Measurements from ENCODE around the gene TENT5C.

The TENT5C gene

GRCh38 chr1:117573386-117574023 is 32.3 kb upstream of the TENT5C start:
- DNase-seq (ENCODE audit: low read depth): no peak

GRCh38 chr1:117574161-117574835 is 31.6 kb upstream of the TENT5C start:
- DNase-seq (ENCODE audit: low read depth): no peak

DNA sequence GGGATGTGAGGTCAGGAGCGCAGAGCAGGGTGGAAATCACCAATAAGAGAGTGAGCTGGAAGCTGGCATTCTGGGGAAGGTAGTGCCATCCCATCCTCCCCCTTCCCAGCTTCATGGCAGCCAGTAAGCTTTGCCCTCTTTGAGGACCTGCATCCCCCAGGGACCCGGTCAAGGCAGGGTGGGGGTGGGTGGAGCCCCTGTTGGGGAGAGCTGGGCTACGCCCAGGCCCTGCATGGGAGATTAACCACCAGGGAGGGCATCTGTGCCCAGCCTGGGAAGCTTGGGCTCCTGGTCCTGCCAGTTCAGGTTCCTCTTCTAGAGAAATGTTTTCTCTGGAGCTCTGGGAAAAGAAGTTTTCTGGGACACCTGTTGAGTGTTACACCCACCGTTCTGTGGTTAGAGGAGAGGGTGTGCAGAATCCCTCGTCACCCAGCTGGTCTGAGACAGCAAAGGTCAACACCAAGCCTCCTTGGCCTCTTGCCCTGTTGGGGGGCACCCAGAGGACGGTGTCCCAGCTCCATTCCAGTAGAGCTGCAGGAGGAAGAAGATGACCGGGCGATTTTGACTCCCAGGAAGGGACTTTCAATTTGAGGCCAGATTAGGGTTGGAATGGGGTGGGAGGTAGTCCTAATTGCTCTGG is 30.1 kb upstream of the TENT5C start:
- DNase-seq (ENCODE audit: low read depth): no peak

GRCh38 chr1:117576236-117576635 is 29.6 kb upstream of the TENT5C start:
- DNase-seq (ENCODE audit: low read depth): no peak

DNA sequence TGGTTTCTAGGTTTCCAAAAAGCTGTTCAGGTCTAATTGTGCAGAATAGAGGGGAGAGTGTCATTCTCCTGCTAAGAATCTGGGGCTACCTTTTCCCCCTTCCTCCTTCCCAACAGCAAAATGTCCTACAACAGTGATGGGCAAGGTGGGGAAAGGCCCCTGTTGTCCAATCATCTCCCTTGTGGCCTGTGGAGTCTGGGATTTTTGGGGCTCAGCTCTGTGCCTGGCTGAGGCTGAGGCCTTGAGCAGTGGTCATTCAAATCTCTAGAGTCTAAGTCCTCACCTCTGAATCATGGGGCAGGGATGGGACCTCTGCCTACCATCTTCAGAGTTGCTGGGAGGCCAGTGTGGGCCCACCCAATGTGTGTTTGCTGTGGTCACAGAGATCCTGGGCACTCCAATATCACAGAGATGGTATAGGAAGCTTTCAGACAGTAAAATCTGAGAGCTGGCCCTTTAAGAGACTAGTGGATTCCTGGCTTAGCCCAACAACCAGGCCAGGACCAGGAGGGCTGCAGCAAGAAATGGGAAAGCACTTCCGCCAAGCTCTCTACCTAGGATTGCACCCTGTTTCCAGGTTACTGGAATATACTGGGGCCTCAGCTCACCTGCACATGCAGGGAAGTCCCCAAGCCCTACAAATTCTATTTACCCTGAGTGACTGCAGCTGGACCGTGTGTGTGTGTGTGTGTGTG is 28.5 kb upstream of the TENT5C start:
- no peak for DNase-seq (ENCODE audit: low read depth)

- DNase-seq (ENCODE audit: low read depth): no peak
Observed at GRCh38 chr1:117578466-117578865, 27.4 kb upstream of the TENT5C start.

DNA sequence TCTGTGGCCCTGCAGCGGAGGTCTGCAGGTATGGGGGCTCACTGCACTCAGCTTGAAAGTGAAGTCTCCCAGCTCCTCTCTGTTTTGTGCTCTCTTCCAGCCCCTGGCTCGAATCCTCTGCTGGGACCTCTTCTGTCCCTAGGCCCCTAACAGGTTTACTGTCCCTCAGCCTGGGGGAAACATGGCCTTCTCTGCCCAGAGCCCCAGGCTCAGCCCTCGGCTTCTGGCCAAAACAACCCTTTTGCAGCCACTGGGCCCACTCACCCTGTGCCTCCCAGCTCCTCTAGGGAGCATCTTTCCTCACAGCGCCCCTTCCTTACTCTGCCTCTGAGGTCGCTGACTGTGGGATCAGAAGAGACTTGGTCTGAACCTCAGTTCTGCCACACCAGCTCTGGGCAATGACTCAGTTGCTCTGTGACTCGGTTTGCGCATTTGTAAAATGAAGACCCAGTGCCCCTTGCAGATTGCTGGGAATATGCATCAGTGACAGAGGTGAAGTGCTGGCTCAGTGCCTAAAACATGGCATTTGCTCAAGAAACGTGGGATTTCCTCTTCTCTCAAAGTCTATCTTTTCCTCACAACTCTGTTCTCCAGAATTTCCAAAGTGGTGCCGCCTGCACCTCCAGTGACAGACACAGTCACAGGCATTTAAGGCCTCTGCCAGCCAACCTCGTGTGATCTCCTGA is 26.5 kb upstream of the TENT5C start:
- no peak for DNase-seq (ENCODE audit: low read depth)

GRCh38 chr1:117580436-117580835 is 25.4 kb upstream of the TENT5C start:
- DNase-seq (ENCODE audit: low read depth): no peak

- no peak for DNase-seq (ENCODE audit: low read depth)
Observed at GRCh38 chr1:117580882-117581281, 25.0 kb upstream of the TENT5C start.

- no peak for DNase-seq (ENCODE audit: low read depth)
Observed at GRCh38 chr1:117581391-117581943, 24.4 kb upstream of the TENT5C start.

DNA sequence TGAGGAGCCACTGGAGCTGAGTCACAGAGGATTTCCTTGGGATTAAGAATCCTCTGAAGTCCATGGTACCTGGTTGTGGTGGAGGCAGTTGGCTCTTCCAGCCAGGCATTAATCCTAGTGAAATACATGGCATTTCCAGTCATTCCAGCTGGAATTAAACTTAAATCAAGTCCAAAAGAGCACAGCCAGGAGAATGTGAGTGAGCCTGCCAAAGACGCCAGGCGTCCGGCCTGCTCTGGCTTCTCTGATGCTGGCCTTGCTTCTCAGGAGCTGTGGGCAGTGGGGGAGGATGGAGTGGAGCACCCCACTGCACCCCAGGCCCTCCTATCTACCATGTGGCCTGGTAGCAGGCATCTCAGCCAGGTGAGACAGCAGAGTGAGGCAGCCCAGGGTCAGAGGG is 23.4 kb upstream of the TENT5C start:
- DNase-seq (ENCODE audit: low read depth): no peak

GRCh38 chr1:117583247-117583646 is 22.6 kb upstream of the TENT5C start:
- DNase-seq (ENCODE audit: low read depth): no peak

DNA sequence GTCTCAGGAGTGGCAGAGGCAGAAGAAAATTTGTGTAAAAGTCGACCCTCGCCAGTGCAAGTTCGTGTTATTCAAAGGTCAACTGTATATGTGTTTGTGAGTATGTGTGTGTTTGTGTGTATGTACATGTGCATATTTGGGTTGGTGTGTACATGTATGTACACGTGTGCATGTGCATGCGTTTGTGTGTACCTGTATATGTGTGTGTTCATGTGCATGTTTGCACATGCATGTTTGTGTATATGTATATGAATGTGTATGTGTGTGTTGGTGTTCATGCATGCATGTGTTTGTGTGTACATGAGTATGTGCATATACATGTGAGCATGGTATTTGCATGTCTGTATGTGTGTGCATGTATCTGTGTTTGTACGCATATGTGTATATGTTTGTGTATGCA is 21.7 kb upstream of the TENT5C start:
- DNase-seq (ENCODE audit: low read depth): no peak

DNA sequence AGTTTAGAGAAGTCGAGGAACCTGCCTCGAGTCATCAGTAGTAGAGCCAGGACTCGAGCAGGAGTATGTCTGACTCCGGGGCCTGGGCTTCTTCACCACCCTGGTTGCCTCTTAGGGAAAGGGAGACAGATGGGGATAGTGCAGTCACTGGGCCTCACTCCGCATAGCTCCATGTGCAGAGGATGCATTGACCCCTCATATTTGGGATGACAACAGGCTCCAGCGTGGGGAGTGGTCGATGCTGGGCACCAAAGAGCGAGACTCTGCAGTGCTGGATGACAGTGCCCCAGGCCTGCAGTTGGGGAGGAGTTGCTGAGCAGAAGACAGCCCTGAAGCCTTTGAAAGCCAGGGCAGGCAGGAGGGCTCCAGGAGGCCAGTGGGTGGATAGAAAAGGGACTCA is 20.8 kb upstream of the TENT5C start:
- no peak for DNase-seq (ENCODE audit: low read depth)

- no peak for DNase-seq (ENCODE audit: low read depth)
Observed at GRCh38 chr1:117586337-117586736, 19.5 kb upstream of the TENT5C start.

- no peak for DNase-seq (ENCODE audit: low read depth)
Observed at GRCh38 chr1:117586747-117587498, 18.9 kb upstream of the TENT5C start.

- DNase-seq (ENCODE audit: low read depth): no peak
Observed at GRCh38 chr1:117587499-117588356, 18.1 kb upstream of the TENT5C start.

- DNase-seq (ENCODE audit: low read depth): no peak
Observed at GRCh38 chr1:117589544-117589943, 16.3 kb upstream of the TENT5C start.

- no peak for DNase-seq (ENCODE audit: low read depth)
Observed at GRCh38 chr1:117590273-117590925, 15.4 kb upstream of the TENT5C start.

GRCh38 chr1:117591252-117591651 is 14.6 kb upstream of the TENT5C start:
- DNase-seq (ENCODE audit: low read depth): no peak
